ENCODE results near the gene CACNB1. TPM values are rescaled to one million over a fixed set of nuclear protein-coding genes. Genes with fewer than 3 reads are reported as not detected.

The CACNB1 gene
- total and polyA plus RNA-seq, 4 donors, result 15.5 to 57.5 (median 31.2) TPM

- Histone ChIP-seq H3K4me1 (ENCODE audit: control insufficient read depth, insufficient read depth, low read length) (peaks cover 55% of the 10 kb centered on the region), H3K9me3 (ENCODE audit: control insufficient read depth, insufficient read depth, low read length) (no peaks in the 10 kb centered on the region), H3K27me3 (ENCODE audit: control insufficient read depth, insufficient read depth, low read length) (no peaks in the 10 kb centered on the region), H3K27ac (ENCODE audit: low read depth, low read length) (peak overlapping the region; percentile 72), H3K4me3 (ENCODE audit: low read depth, low read length) (peak overlapping the region; percentile 29), H3K36me3 (ENCODE audit: control insufficient read depth, insufficient read depth, low read length) (peaks cover 41% of the 10 kb centered on the region)
- WGBS (ENCODE audit: insufficient coverage), result 45% methylated on average over 7 of the region's 8 CpGs
- no peak for DNase-seq (ENCODE audit: low read depth in 4 of 6, low spot score in 6 of 6)
These were observed 1.8 kb downstream of the CACNB1 start for GRCh38 chr17:39195568-39196160.

GRCh38 chr17:39194985-39195524 is 2.4 kb downstream of the CACNB1 start:
- peaks cover 55% of the 10 kb centered on the region for H3K4me1 ChIP-seq (ENCODE audit: control insufficient read depth, insufficient read depth, low read length)

GRCh38 chr17:39194089-39194984 is 3.1 kb downstream of the CACNB1 start:
- peaks cover 52% of the 10 kb centered on the region for H3K36me3 ChIP-seq (ENCODE audit: control insufficient read depth, insufficient read depth, low read length)
- peak overlapping the region; percentile 29 for H3K4me3 ChIP-seq (ENCODE audit: low read depth, low read length)
- DNase-seq (ENCODE audit: low read depth in 4 of 6, low spot score in 6 of 6), result peak in 2 of 6 donors; percentile 79 to 82
- H3K27ac ChIP-seq (ENCODE audit: low read depth, low read length), result peak overlapping the region; percentile 72
- no peaks in the 10 kb centered on the region for H3K27me3 ChIP-seq (ENCODE audit: control insufficient read depth, insufficient read depth, low read length)
- peaks cover 52% of the 10 kb centered on the region for H3K4me1 ChIP-seq (ENCODE audit: control insufficient read depth, insufficient read depth, low read length)
- 35% methylated on average over 17 of the region's 20 CpGs for WGBS (ENCODE audit: insufficient coverage)
- no peaks in the 10 kb centered on the region for H3K9me3 ChIP-seq (ENCODE audit: control insufficient read depth, insufficient read depth, low read length)

More at GRCh38 chr17:39194985-39195524, 2.4 kb downstream of the CACNB1 start:
- H3K4me3 ChIP-seq (ENCODE audit: low read depth, low read length), result peak overlapping the region; percentile 29
- peak overlapping the region; percentile 72 for H3K27ac ChIP-seq (ENCODE audit: low read depth, low read length)
- DNase-seq (ENCODE audit: low read depth in 4 of 6, low spot score in 6 of 6), result peak in 2 of 6 donors; percentile 76 to 81
- H3K36me3 ChIP-seq (ENCODE audit: control insufficient read depth, insufficient read depth, low read length), result peaks cover 47% of the 10 kb centered on the region
- 28% methylated on average over 4 of the region's 10 CpGs for WGBS (ENCODE audit: insufficient coverage)
- H3K9me3 ChIP-seq (ENCODE audit: control insufficient read depth, insufficient read depth, low read length), result no peaks in the 10 kb centered on the region
- no peaks in the 10 kb centered on the region for H3K27me3 ChIP-seq (ENCODE audit: control insufficient read depth, insufficient read depth, low read length)

- no peak overlapping the region for H3K4me3 ChIP-seq (ENCODE audit: low read depth, low read length)
- WGBS (ENCODE audit: insufficient coverage), result 82% methylated on average over 6 of the region's 10 CpGs
- H3K27me3 ChIP-seq (ENCODE audit: control insufficient read depth, insufficient read depth, low read length), result no peaks in the 10 kb centered on the region
- no peak overlapping the region for H3K27ac ChIP-seq (ENCODE audit: low read depth, low read length)
- no peak for DNase-seq (ENCODE audit: low read depth in 4 of 6, low spot score in 6 of 6)
- peaks cover 57% of the 10 kb centered on the region for H3K36me3 ChIP-seq (ENCODE audit: control insufficient read depth, insufficient read depth, low read length)
- no peaks in the 10 kb centered on the region for H3K9me3 ChIP-seq (ENCODE audit: control insufficient read depth, insufficient read depth, low read length)
- H3K4me1 ChIP-seq (ENCODE audit: control insufficient read depth, insufficient read depth, low read length), result peaks cover 50% of the 10 kb centered on the region
These were observed 4.1 kb downstream of the CACNB1 start for GRCh38 chr17:39193346-39193745.

GRCh38 chr17:39192901-39193300 is 4.6 kb downstream of the CACNB1 start:
- Histone ChIP-seq H3K36me3 (ENCODE audit: control insufficient read depth, insufficient read depth, low read length) (peaks cover 62% of the 10 kb centered on the region), H3K4me1 (ENCODE audit: control insufficient read depth, insufficient read depth, low read length) (peaks cover 46% of the 10 kb centered on the region), H3K9me3 (ENCODE audit: control insufficient read depth, insufficient read depth, low read length) (no peaks in the 10 kb centered on the region), H3K4me3 (ENCODE audit: low read depth, low read length) (no peak overlapping the region), H3K27me3 (ENCODE audit: control insufficient read depth, insufficient read depth, low read length) (no peaks in the 10 kb centered on the region), H3K27ac (ENCODE audit: low read depth, low read length) (no peak overlapping the region)
- WGBS (ENCODE audit: insufficient coverage), result 96% methylated on average over 14 of the region's 16 CpGs
- no peak for DNase-seq (ENCODE audit: low read depth in 4 of 6, low spot score in 6 of 6)

GRCh38 chr17:39191750-39192510 is 5.5 kb downstream of the CACNB1 start:
- H3K27ac ChIP-seq (ENCODE audit: low read depth, low read length), result no peak overlapping the region
- 93% methylated on average over 8 of the region's 9 CpGs for WGBS (ENCODE audit: insufficient coverage)
- peaks cover 71% of the 10 kb centered on the region for H3K36me3 ChIP-seq (ENCODE audit: control insufficient read depth, insufficient read depth, low read length)
- peaks cover 41% of the 10 kb centered on the region for H3K4me1 ChIP-seq (ENCODE audit: control insufficient read depth, insufficient read depth, low read length)
- DNase-seq (ENCODE audit: low read depth in 4 of 6, low spot score in 6 of 6), result no peak
- H3K4me3 ChIP-seq (ENCODE audit: low read depth, low read length), result no peak overlapping the region
- no peaks in the 10 kb centered on the region for H3K9me3 ChIP-seq (ENCODE audit: control insufficient read depth, insufficient read depth, low read length)
- H3K27me3 ChIP-seq (ENCODE audit: control insufficient read depth, insufficient read depth, low read length), result no peaks in the 10 kb centered on the region

- Histone ChIP-seq H3K4me1 (ENCODE audit: control insufficient read depth, insufficient read depth, low read length) (no peaks in the 10 kb centered on the region), H3K27me3 (ENCODE audit: control insufficient read depth, insufficient read depth, low read length) (no peaks in the 10 kb centered on the region), H3K9me3 (ENCODE audit: control insufficient read depth, insufficient read depth, low read length) (no peaks in the 10 kb centered on the region), H3K36me3 (ENCODE audit: control insufficient read depth, insufficient read depth, low read length) (peaks cover 88% of the 10 kb centered on the region), H3K4me3 (ENCODE audit: low read depth, low read length) (no peak overlapping the region), H3K27ac (ENCODE audit: low read depth, low read length) (no peak overlapping the region)
- WGBS (ENCODE audit: insufficient coverage), result 100% methylated on average over 3 of the region's 9 CpGs
- no peak for DNase-seq (ENCODE audit: low read depth in 4 of 6, low spot score in 6 of 6)
These were observed 10.2 kb downstream of the CACNB1 start for GRCh38 chr17:39187152-39187830.

GRCh38 chr17:39186481-39187002 is 10.9 kb downstream of the CACNB1 start:
- Histone ChIP-seq H3K27ac (ENCODE audit: low read depth, low read length) (no peak overlapping the region), H3K4me1 (ENCODE audit: control insufficient read depth, insufficient read depth, low read length) (no peaks in the 10 kb centered on the region), H3K4me3 (ENCODE audit: low read depth, low read length) (no peak overlapping the region), H3K9me3 (ENCODE audit: control insufficient read depth, insufficient read depth, low read length) (no peaks in the 10 kb centered on the region), H3K27me3 (ENCODE audit: control insufficient read depth, insufficient read depth, low read length) (no peaks in the 10 kb centered on the region), H3K36me3 (ENCODE audit: control insufficient read depth, insufficient read depth, low read length) (peaks cover 87% of the 10 kb centered on the region)
- WGBS (ENCODE audit: insufficient coverage), result 85% methylated on average over 12 of the region's 15 CpGs
- no peak for DNase-seq (ENCODE audit: low read depth in 4 of 6, low spot score in 6 of 6)

- Histone ChIP-seq H3K27me3 (ENCODE audit: control insufficient read depth, insufficient read depth, low read length) (no peaks in the 10 kb centered on the region), H3K27ac (ENCODE audit: low read depth, low read length) (no peak overlapping the region), H3K36me3 (ENCODE audit: control insufficient read depth, insufficient read depth, low read length) (peaks cover 88% of the 10 kb centered on the region), H3K4me3 (ENCODE audit: low read depth, low read length) (no peak overlapping the region), H3K4me1 (ENCODE audit: control insufficient read depth, insufficient read depth, low read length) (no peaks in the 10 kb centered on the region), H3K9me3 (ENCODE audit: control insufficient read depth, insufficient read depth, low read length) (no peaks in the 10 kb centered on the region)
- 85% methylated on average over 8 of the region's 10 CpGs for WGBS (ENCODE audit: insufficient coverage)
- DNase-seq (ENCODE audit: low read depth in 4 of 6, low spot score in 6 of 6), result no peak
These were observed 13.7 kb downstream of the CACNB1 start for GRCh38 chr17:39183720-39184119.

All from spinal cord (tissue), 10 donors.